Measurements from ENCODE around the gene MLLT3.

Gene MLLT3

GRCh38 chr9:20379804-20380225 is 242.5 kb downstream of the MLLT3 start:
- DNase-seq (ENCODE audit: low spot score): no peak

GRCh38 chr9:20378851-20379250 is 243.4 kb downstream of the MLLT3 start:
- no peak for DNase-seq (ENCODE audit: low spot score)

DNA sequence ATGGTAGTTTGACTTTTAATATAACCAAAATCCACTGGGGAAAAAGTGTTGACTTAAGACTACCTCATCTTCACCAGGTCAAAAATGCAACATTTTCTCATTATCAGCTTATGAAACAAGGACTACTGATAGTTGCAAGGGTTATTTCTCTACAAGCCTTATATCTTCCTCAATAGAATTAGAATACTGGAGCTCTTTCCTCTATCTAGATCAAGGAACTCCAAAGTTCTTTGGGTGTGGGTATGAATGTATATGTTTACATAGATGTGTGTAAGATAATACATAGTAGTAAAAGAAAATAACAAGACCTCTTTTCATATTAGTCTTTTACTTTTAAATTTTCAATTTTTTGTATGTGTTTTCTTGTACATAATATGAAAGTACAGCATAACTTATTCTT is 244.5 kb downstream of the MLLT3 start:
- DNase-seq (ENCODE audit: low spot score): no peak

- no peak for DNase-seq (ENCODE audit: low spot score)
Observed at GRCh38 chr9:20376731-20377375, 245.4 kb downstream of the MLLT3 start.

DNA sequence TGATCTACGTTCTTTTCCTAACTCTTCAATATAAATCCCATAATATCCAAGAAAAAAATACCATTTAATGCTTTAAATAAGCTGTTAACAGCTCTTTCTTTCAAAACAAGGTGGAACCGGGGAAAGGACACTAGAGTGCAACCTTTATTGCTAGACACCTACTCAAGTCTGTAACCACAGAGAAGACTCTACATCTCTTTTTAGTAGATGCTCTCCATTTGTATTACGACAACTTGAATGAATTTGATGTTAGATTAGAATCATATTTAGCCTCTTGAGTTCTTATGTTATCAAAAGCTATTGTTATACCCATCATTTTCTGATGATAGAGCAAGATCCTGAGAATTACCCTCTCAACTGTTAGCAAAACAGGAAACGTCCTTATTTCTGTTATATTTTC is 246.3 kb downstream of the MLLT3 start:
- DNase-seq (ENCODE audit: low spot score): no peak

DNA sequence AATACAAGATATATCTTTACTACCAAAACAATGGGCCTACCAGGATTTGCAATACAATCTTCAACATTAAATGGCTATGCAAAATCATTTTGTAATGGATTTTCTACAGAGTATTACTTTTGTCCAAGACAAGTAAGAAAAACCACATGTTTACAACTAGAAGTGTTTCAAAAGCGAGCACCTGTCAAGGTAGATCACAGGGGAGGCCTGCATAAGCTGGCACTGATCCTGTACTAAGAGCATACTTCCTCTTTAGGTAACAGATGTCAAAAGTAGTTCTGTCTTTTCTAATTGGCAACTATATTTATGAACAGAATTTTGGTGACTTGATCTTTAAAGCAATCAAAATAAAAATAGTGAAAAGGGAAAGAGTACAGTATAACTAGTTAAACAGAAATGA is 249.0 kb downstream of the MLLT3 start:
- no peak for DNase-seq (ENCODE audit: low spot score)

- no peak for DNase-seq (ENCODE audit: low spot score)
Observed at GRCh38 chr9:20369391-20369790, 252.9 kb downstream of the MLLT3 start.

- DNase-seq (ENCODE audit: low spot score): no peak
Observed at GRCh38 chr9:20367855-20368254, 254.4 kb downstream of the MLLT3 start.

- DNase-seq (ENCODE audit: low spot score): no peak
Observed at GRCh38 chr9:20364959-20365358, 257.3 kb downstream of the MLLT3 start.

GRCh38 chr9:20363233-20363632 is 259.1 kb downstream of the MLLT3 start:
- DNase-seq (ENCODE audit: low spot score): no peak

GRCh38 chr9:20361656-20362570 is 260.4 kb downstream of the MLLT3 start:
- no peak for DNase-seq (ENCODE audit: low spot score)

DNA sequence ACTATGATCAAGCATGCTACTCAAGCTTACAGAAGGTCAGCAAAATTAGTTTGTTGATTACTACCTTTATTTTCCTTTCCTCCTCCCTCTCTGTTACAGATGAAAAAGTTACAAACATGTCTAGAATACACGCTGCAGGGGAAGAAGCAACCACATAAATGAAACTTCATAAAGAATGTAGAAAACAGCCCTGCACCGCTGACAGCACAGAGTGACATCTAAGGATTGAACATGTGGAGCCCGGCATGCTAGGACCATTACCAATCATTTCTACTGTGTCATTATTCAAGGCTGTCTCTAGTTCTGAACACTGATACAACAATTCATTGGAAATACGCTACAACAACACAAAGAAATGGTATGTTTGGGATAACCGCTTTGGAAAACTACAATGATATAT is 261.1 kb downstream of the MLLT3 start:
- DNase-seq (ENCODE audit: low spot score): no peak

DNA sequence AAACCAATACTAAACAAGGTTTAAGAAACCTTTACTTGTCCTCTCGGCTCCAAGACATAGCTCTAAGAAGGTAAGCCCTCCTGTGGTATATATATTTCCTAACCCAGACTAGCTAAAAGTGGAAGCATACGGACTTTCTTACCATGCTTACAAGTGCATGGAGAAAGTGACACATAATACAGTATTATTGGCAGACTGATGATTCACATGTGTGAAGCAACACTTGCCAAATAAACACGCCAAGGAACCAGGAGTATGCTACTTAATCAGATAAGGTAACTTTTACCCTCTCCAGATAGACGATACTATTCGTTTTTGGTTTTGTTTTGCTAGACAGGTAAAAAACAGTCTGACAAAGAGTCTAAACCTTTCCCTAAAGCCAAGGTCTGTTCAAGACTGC is 264.1 kb downstream of the MLLT3 start:
- no peak for DNase-seq (ENCODE audit: low spot score)

GRCh38 chr9:20357037-20357432 is 265.3 kb downstream of the MLLT3 start:
- DNase-seq (ENCODE audit: low spot score): no peak

GRCh38 chr9:20356403-20357036 is 265.8 kb downstream of the MLLT3 start:
- peak; percentile 71 for DNase-seq (ENCODE audit: low spot score)

- DNase-seq (ENCODE audit: low spot score): no peak
Observed at GRCh38 chr9:20355022-20355421, 267.3 kb downstream of the MLLT3 start.

DNA sequence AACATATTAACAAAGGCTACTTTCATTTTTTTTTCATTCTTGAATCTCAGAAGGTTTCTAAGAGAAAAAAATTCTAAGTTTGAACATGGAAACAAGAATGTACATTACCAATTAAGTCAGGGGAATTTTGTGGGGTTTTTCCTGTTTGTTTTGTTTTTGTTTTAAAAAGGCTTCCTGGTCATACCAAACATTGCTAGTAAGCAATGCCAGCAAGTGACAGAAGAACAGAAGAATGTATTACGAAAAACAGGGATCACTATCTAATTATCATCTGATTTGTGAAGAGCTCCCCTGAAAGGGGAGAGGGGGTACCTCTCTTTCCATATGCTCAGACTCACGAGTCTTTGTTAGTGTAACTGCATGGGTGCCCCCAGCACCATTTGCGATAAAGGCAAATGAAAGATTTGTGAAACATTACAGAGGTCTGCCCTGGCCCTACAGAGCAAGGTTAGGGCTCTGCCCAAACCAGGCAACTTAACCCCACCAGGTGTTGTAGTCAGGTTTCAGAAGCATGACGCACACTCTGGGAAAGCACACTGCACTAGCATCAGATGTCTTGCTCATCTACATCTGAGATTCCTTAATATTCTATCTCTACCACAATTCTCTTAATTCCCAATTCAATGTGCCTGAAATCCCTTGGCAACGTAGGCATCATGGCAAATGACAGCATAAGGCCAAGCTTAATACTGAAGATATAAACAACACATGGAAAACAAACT is 268.2 kb downstream of the MLLT3 start:
- no peak for DNase-seq (ENCODE audit: low spot score)

- DNase-seq (ENCODE audit: low spot score): no peak
Observed at GRCh38 chr9:20353524-20353923, 268.8 kb downstream of the MLLT3 start.

DNA sequence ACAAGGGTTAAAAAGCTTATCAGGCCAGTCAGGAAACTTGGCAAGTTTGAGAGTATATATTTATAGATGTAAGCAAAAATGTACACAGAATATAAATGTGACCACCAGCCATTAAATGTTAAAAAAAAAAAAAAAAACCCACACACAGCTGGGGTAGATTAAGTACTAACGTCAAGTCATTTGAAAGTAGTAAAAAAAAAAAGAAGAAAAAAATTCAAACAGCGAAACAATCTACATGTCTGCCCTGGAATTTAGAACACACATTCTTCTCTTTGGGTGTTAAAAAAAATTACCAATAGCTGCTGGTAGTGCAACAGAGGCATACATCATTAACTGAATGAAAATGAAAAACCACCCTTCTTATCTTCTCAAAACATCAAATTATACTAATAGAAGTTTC is 269.7 kb downstream of the MLLT3 start:
- no peak for DNase-seq (ENCODE audit: low spot score)

DNA sequence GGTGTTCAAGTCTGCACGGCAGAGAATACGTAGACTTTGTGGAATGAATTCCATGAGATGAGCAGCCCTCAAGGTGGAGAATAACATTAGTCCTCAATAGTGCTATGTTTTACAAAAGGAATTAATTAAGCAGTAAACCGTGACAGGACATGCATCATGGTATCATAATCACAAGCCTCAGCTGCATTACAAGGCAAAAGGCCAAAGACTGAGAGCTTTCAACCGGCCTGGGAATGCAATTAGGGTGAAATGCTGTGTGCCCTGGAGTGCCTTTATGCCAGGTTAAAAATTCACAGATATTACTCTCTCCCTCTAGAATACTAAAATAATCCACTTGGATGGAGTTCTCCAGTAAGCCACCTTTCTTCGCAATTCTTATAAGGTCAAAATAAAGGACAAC is 270.6 kb downstream of the MLLT3 start:
- no peak for DNase-seq (ENCODE audit: low spot score)

GRCh38 chr9:20349568-20349967 is 272.7 kb downstream of the MLLT3 start:
- no peak for DNase-seq (ENCODE audit: low spot score)

DNA sequence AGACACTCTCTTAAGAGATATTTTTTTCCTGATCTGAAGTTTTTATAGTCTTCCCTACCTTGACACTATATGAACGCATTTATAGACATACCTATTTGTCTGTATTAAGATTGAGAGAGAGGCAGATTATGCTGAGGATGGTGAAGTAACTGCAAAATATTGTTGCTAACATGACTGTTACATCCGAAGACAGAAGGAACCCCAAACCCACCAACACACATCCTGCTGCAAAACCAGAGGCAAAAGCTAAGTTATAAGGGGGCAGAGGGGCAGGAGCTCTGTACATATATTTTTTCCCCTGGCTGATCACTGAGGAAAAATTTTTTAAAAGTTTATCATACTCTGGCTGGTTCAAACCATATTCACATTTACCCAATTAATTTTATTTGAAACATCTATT is 279.0 kb downstream of the MLLT3 start:
- no peak for DNase-seq (ENCODE audit: low spot score)
